ENCODE results near the gene PLIN5. TPM values are rescaled to one million over a fixed set of nuclear protein-coding genes. Genes with fewer than 3 reads are reported as not detected.

The PLIN5 gene
- total RNA-seq, 2 experiments from 2014 or later = 0.31 to 0.93 TPM

DNA sequence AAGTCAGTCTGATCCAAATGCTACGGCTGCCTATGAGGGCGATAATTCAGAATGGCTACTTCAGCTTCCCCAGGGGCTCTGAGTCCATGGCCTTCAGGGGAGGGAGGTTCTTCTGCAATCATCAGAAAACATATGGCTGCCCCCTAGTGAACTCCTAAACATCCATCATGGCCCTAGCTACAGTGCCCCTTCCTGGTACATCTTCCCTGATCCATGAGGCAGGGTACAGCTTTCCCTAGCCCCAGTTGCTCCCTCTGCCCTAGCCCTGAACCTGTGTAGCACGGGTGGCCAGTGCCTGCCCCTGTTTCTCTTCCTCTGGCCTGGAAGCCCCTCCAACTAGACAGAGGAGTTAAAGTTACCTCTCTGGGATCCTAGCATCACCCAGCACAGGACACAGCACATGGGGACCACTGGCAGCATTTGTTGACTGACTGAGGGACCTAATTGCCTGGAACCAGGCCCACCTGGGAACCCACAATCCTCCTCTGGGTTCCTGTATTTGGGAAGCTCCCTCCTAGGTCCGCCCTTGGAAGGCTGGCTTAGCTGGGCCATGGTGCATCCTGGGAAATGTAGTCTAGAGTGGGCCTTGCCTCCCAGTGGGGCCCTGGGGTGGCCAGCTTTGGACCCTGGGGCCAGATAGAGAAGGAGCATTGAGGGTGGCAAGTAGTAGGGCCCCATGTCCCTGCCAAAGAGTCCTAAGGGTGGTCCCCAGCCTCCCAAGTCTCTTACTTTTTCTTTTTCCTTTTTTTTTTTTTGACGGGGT, 42.2 kb upstream of the PLIN5 start:
- Histone ChIP-seq H3K9me3 (ENCODE audit: control insufficient read depth in 1 of 2, insufficient read depth in 1 of 2, low read length in 2 of 2) (peaks cover 0 to 19% of the 10 kb centered on the region in 2 experiments), H3K27ac (ENCODE audit: low read depth in 1 of 2, low read length in 2 of 2) (no peak overlapping the region), H3K36me3 (ENCODE audit: insufficient read depth, low read length) (no peaks in the 10 kb centered on the region), H3K4me3 (ENCODE audit: low read length) (no peak overlapping the region), H3K27me3 (ENCODE audit: control insufficient read depth in 1 of 2, insufficient read depth in 2 of 2, low read length in 2 of 2) (peaks cover 43 to 64% of the 10 kb centered on the region in 2 experiments), H3K4me1 (ENCODE audit: insufficient read depth, low read length) (no peaks in the 10 kb centered on the region)
- ChIA-PET CTCF (interaction anchor here (1.4 to 1.9 kb wide), 3 partner anchors 10 to 59 kb away, joined by 3 to 14 read pairs (median 5); no protein-coding TSS in a partner anchor), POLR2A (no interaction called here)
- H3K9me3 Mint-ChIP-seq = no peaks in the 10 kb centered on the region
- ATAC-seq (ENCODE audit: poor library complexity) = no peak
- no peak for DNase-seq
- TF ChIP-seq CTCF (IDR thresholded peaks at IDR 0.05) = no peak
- peaks cover 53% of the 10 kb centered on the region for H3K27me3 Mint-ChIP-seq
- H3K36me3 Mint-ChIP-seq (ENCODE audit: low read depth) = no peaks in the 10 kb centered on the region
- H3K4me3 Mint-ChIP-seq = no peak overlapping the region
- H3K4me1 Mint-ChIP-seq (ENCODE audit: low read depth) = peaks cover 5% of the 10 kb centered on the region
- no peak overlapping the region for H3K27ac Mint-ChIP-seq
- intact Hi-C loops (cut with DNase I, micrococcal nuclease) = loop anchor here in 1 of 2 experiments (10.0 kb wide), 1 partner anchor 228 kb away; no protein-coding TSS in a partner anchor

DNA sequence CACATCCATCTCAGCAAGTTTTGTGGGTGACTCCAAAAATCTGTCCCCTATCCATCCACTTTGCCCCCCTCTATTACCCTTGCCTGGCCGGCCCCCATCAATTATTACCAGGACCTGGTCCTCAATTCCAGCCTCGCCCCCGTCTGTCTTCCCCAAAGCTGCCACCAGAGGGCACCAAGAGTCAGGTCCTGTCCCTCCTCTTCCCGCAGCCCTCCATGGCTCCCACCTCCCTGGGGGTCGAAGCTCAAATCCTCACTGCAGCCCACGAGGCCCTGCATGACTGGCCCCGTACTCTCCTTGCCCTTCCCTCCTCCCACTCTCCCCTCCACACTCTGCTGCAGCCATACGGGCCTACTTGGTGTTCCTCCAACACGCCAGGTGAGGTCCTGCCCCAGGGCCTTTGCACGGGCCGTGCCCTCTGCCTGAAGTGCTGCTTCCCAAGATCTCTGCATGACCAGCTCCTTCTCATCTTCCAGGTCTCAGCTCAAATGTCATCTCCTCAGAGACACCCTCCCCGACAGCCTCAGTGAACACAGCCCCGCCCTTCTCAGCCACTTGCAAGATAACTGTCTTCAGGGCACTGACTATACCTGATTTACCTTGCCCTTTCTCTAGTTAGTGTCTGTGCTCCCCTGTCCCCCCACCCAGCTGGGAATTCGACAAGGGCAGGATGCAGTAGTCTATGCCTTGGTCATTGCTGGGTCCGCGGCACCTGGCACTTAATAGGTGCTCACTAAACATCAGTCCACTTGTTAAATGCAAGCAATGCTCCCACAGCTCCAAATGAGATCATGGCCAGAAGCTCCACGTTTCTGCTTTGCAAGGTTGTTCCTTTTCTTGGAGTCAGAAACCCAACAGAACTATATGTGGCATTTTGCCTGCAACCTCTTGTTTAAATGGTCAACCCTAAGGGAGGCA, 41.3 kb upstream of the PLIN5 start:
- POLR2A ChIA-PET = interaction anchor here (0.6 to 0.9 kb wide), 2 partner anchors 59 to 1047 kb away, joined by 3 read pairs; partner anchors contain the start of genes SAFB and SAFB2

More for the DNA sequence above, 41.3 kb upstream of the PLIN5 start:
- Histone ChIP-seq H3K4me3 (ENCODE audit: low read length) (no peak overlapping the region), H3K27ac (ENCODE audit: low read depth in 1 of 2, low read length in 2 of 2) (no peak overlapping the region), H3K27me3 (ENCODE audit: control insufficient read depth in 1 of 2, insufficient read depth in 2 of 2, low read length in 2 of 2) (peaks cover 39 to 58% of the 10 kb centered on the region in 2 experiments), H3K36me3 (ENCODE audit: insufficient read depth, low read length) (no peaks in the 10 kb centered on the region), H3K4me1 (ENCODE audit: insufficient read depth, low read length) (no peaks in the 10 kb centered on the region), H3K9me3 (ENCODE audit: control insufficient read depth in 1 of 2, insufficient read depth in 1 of 2, low read length in 2 of 2) (peaks cover 0 to 19% of the 10 kb centered on the region in 2 experiments)
- DNase-seq = peak; percentile 52 to 78 (median 64)
- TF ChIP-seq CTCF (IDR thresholded peaks at IDR 0.05) = peak; percentile 65
- intact Hi-C loops (cut with DNase I, micrococcal nuclease) = loop anchor here in 1 of 2 experiments (1.0 to 10.0 kb wide), 2 partner anchors 60 to 229 kb away; no protein-coding TSS in a partner anchor
- Mint-ChIP-seq H3K36me3 (ENCODE audit: low read depth) (no peaks in the 10 kb centered on the region), H3K4me3 (no peak overlapping the region), H3K27me3 (peaks cover 47% of the 10 kb centered on the region), H3K27ac (no peak overlapping the region), H3K4me1 (ENCODE audit: low read depth) (no peaks in the 10 kb centered on the region), H3K9me3 (no peaks in the 10 kb centered on the region)
- ATAC-seq (ENCODE audit: poor library complexity) = peak; percentile 62
- CTCF ChIA-PET = interaction anchor here (1.1 to 1.9 kb wide), 4 partner anchors 9 to 60 kb away, joined by 3 to 14 read pairs (median 4); no protein-coding TSS in a partner anchor

Data from CD4-positive, alpha-beta T cell (primary cell).